ENCODE data around the gene MT2A. TPM values are rescaled to one million over a fixed set of nuclear protein-coding genes. Genes with fewer than 3 reads are reported as not detected.
A peak's percentile ranks its signal among the peaks of the same experiment; 100 is the strongest.

MT2A gene
- total and polyA plus RNA-seq, 2 of the 13 experiments (the other 11 are each of a cell fraction or from before 2014, with no cell fraction given), result 135 to 371 TPM

- TF ChIP-seq ARNT2 (CRISPR knock-in tag; IDR thresholded peaks at IDR 0.05; ENCODE audit: low read depth) (peak; percentile 67; the same call in 1 of the 2 replicates), IKZF5 (CRISPR knock-in tag; IDR thresholded peaks at IDR 0.05) (no peak), FOXJ3 (CRISPR knock-in tag; IDR thresholded peaks at IDR 0.05; ENCODE audit: borderline replicate concordance) (no peak), TRIM22 (IDR thresholded peaks at IDR 0.05) (no peak), RFXANK (CRISPR knock-in tag; IDR thresholded peaks at IDR 0.05) (no peak), ZSCAN30 (CRISPR knock-in tag; IDR thresholded peaks at IDR 0.05) (no peak), ZNF746 (CRISPR knock-in tag; IDR thresholded peaks at IDR 0.05) (no peak), RERE (CRISPR knock-in tag; IDR thresholded peaks at IDR 0.05; ENCODE audit: low read depth) (no peak), MED8 (CRISPR knock-in tag; IDR thresholded peaks at IDR 0.05; ENCODE audit: insufficient replicate concordance) (peak; percentile 36), ZNF572 (CRISPR knock-in tag; IDR thresholded peaks at IDR 0.05) (peak; percentile 83; the same call in 1 of the 2 replicates), HMGXB4 (CRISPR knock-in tag; IDR thresholded peaks at IDR 0.05; ENCODE audit: borderline replicate concordance in 1 of 2, low read depth in 1 of 2) (peak in 1 of 2 experiments; percentile 52; a peak in 1 of 4 replicates), U2AF1 (optimal IDR thresholded peaks at IDR 0.05; ENCODE audit: low read depth, low read length) (no peak), TRAFD1 (CRISPR knock-in tag; IDR thresholded peaks at IDR 0.05; ENCODE audit: borderline replicate concordance) (no peak)
Observed at GRCh38 chr16:56643080-56643778, 34.8 kb downstream of the MT2A start (continued).
